Measurements from ENCODE around the gene LRRK2. TPM values are rescaled to one million over a fixed set of nuclear protein-coding genes. Genes with fewer than 3 reads are reported as not detected.

The LRRK2 gene
- 0.26 and 0.48 TPM in 2 replicates for total RNA-seq (2021)
- percentile 19 among the genes with signal in this experiment for Bru-seq, nascent RNA
- percentile 12 among the genes with signal in this experiment for BruChase-seq, experiment 1, labeled RNA remaining after a 2-hour chase
- percentile 15 among the genes with signal in this experiment for BruChase-seq, experiment 2, labeled RNA remaining after a 6-hour chase
- long read RNA-seq, result 0 reads

GRCh38 chr12:40224439-40225291 is at the start of gene LRRK2:
LRRK2 (plus strand) TSS chr12:40224997; CDS start chr12:40225132, 135 bp downstream.
- Histone ChIP-seq H3K9me3 (ENCODE audit: insufficient read depth, low read depth) (no peaks in the 10 kb centered on the region; the same call in 1 of the 2 replicates), H4K20me1 (ENCODE audit: insufficient read depth) (no peaks in the 10 kb centered on the region), H2AFZ (peak within 1 kb of the TSS; percentile 87), H3K4me1 (replicated peaks; ENCODE audit: insufficient read depth) (0 out of 2 replicates have a peak, but pooled peaks cover 6% of the 10 kb centered on the region), H3K27me3 (ENCODE audit: insufficient read depth, low read depth) (no peaks in the 10 kb centered on the region), H3F3A (ENCODE audit: insufficient read depth, low read depth) (no peaks in the 10 kb centered on the region), H3K4me2 (peak within 1 kb of the TSS; percentile 85), H3K27ac (no peak within 1 kb of the TSS), H3K79me2 (ENCODE audit: low read depth) (no peaks in the 10 kb centered on the region), H3K4me3 (peak within 1 kb of the TSS; percentile 79), H3K9me2 (ENCODE audit: insufficient read depth) (no peaks in the 10 kb centered on the region; the same call in 1 of the 2 replicates), H3K36me3 (ENCODE audit: low read depth) (no peaks in the 10 kb centered on the region)
- TF ChIP-seq, protein P1, sequence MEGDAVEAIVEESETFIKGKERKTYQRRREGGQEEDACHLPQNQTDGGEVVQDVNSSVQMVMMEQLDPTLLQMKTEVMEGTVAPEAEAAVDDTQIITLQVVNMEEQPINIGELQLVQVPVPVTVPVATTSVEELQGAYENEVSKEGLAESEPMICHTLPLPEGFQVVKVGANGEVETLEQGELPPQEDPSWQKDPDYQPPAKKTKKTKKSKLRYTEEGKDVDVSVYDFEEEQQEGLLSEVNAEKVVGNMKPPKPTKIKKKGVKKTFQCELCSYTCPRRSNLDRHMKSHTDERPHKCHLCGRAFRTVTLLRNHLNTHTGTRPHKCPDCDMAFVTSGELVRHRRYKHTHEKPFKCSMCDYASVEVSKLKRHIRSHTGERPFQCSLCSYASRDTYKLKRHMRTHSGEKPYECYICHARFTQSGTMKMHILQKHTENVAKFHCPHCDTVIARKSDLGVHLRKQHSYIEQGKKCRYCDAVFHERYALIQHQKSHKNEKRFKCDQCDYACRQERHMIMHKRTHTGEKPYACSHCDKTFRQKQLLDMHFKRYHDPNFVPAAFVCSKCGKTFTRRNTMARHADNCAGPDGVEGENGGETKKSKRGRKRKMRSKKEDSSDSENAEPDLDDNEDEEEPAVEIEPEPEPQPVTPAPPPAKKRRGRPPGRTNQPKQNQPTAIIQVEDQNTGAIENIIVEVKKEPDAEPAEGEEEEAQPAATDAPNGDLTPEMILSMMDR (conservative IDR thresholded peaks at IDR 0.05), result no peak
- no peak for TF ChIP-seq EZH2 (IDR thresholded peaks at IDR 0.05; ENCODE audit: low read depth)
- DNase-seq, result peak in 1 of 2 experiments; percentile 41
- intact Hi-C loops (cut with micrococcal nuclease; ENCODE audit: unreplicated experiment), result no loop called here
- ChIA-PET CTCF (no interaction called here), POLR2A (ENCODE audit: unreplicated experiment) (no interaction called here)
- no TSS peak for BruUV-seq (replicated peaks)

GRCh38 chr12:40175045-40175444 is 49.8 kb upstream of the LRRK2 start:
- TF ChIP-seq, protein P1 (conservative IDR thresholded peaks at IDR 0.05), result no peak
- TF ChIP-seq EZH2 (IDR thresholded peaks at IDR 0.05; ENCODE audit: low read depth), result no peak
- Histone ChIP-seq H3K27me3 (ENCODE audit: insufficient read depth, low read depth) (no peaks in the 10 kb centered on the region), H3K79me2 (ENCODE audit: low read depth) (no peaks in the 10 kb centered on the region), H3F3A (ENCODE audit: insufficient read depth, low read depth) (no peaks in the 10 kb centered on the region), H3K27ac (no peak overlapping the region), H3K4me1 (replicated peaks; ENCODE audit: insufficient read depth) (no peaks in the 10 kb centered on the region), H3K4me2 (no peak overlapping the region), H4K20me1 (ENCODE audit: insufficient read depth) (no peaks in the 10 kb centered on the region), H3K9me3 (ENCODE audit: insufficient read depth, low read depth) (no peaks in the 10 kb centered on the region), H3K4me3 (no peak overlapping the region), H3K9me2 (ENCODE audit: insufficient read depth) (no peaks in the 10 kb centered on the region; the same call in 1 of the 2 replicates), H2AFZ (no peak overlapping the region), H3K36me3 (ENCODE audit: low read depth) (no peaks in the 10 kb centered on the region)
- no TSS peak for BruUV-seq (replicated peaks)
- POLR2A ChIA-PET (ENCODE audit: unreplicated experiment), result no interaction called here
- no peak for DNase-seq
- intact Hi-C loops (cut with micrococcal nuclease; ENCODE audit: unreplicated experiment), result no loop called here
- CTCF ChIA-PET, result no interaction called here

DNA sequence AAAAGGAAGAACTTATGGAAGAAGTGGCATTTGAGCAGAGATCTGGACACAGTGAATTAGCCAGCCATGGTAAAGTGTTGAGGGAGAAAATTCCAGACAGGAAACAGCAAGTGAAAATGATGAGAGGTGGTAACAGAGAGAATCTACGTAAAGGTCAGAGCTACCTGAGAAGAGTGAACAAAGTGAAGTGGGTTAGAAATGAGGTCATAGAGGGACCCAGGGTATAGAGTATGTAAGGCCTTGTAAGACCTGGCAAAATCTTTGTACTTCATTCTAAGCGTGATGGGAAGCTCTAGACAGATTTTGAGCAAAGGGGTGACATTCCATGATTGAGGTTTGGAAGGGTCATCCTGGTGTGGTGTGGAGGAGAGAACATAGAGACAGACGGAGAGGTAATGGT is 49.3 kb upstream of the LRRK2 start:
- H3K4me1 ChIP-seq (replicated peaks; ENCODE audit: insufficient read depth), result no peaks in the 10 kb centered on the region

More for the DNA sequence above, 49.3 kb upstream of the LRRK2 start:
- CTCF ChIA-PET, result no interaction called here
- no peak for TF ChIP-seq EZH2 (IDR thresholded peaks at IDR 0.05; ENCODE audit: low read depth)
- TF ChIP-seq, protein P1 (conservative IDR thresholded peaks at IDR 0.05), result no peak
- Histone ChIP-seq H3K9me2 (ENCODE audit: insufficient read depth) (no peaks in the 10 kb centered on the region; the same call in 1 of the 2 replicates), H3K27ac (no peak overlapping the region), H3K27me3 (ENCODE audit: insufficient read depth, low read depth) (no peaks in the 10 kb centered on the region), H3K4me2 (no peak overlapping the region), H3F3A (ENCODE audit: insufficient read depth, low read depth) (no peaks in the 10 kb centered on the region), H3K79me2 (ENCODE audit: low read depth) (no peaks in the 10 kb centered on the region), H3K4me3 (no peak overlapping the region), H2AFZ (no peak overlapping the region), H3K9me3 (ENCODE audit: insufficient read depth, low read depth) (no peaks in the 10 kb centered on the region), H4K20me1 (ENCODE audit: insufficient read depth) (no peaks in the 10 kb centered on the region), H3K36me3 (ENCODE audit: low read depth) (no peaks in the 10 kb centered on the region)
- intact Hi-C loops (cut with micrococcal nuclease; ENCODE audit: unreplicated experiment), result no loop called here
- no TSS peak for BruUV-seq (replicated peaks)
- no peak for DNase-seq
- POLR2A ChIA-PET (ENCODE audit: unreplicated experiment), result no interaction called here
